ENCODE results near the gene CRAMP1.

DNA sequence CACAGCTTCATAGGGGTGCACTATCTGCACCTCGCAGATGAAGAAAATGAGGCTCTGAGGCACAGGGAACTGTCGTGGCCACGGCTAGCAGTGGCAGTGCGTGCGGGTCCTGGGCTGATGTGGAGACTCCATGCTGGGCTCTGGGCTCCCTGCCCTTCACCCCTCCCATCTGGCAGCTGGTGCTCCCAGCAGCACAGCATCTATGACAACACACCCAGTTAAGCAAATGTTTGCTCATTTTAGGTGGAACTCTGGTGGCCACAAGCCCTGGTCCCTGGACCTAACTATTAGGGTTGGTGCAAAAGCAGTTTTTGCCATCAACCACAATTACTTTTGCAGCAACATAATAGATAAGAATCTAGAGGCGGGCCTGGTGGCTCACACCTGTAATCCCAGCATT is 31.2 kb upstream of the CRAMP1 start:
- no peak for TF ChIP-seq SIN3A (IDR thresholded peaks at IDR 0.05; ENCODE audit: borderline replicate concordance, insufficient read depth, low read length)
- no peak for TF ChIP-seq POLR2AphosphoS5 (IDR thresholded peaks at IDR 0.05; ENCODE audit: low read depth, low read length)
- TF ChIP-seq TAF1 (IDR thresholded peaks at IDR 0.05; ENCODE audit: borderline replicate concordance, insufficient read depth, low read length): no peak
- TF ChIP-seq, protein P1, sequence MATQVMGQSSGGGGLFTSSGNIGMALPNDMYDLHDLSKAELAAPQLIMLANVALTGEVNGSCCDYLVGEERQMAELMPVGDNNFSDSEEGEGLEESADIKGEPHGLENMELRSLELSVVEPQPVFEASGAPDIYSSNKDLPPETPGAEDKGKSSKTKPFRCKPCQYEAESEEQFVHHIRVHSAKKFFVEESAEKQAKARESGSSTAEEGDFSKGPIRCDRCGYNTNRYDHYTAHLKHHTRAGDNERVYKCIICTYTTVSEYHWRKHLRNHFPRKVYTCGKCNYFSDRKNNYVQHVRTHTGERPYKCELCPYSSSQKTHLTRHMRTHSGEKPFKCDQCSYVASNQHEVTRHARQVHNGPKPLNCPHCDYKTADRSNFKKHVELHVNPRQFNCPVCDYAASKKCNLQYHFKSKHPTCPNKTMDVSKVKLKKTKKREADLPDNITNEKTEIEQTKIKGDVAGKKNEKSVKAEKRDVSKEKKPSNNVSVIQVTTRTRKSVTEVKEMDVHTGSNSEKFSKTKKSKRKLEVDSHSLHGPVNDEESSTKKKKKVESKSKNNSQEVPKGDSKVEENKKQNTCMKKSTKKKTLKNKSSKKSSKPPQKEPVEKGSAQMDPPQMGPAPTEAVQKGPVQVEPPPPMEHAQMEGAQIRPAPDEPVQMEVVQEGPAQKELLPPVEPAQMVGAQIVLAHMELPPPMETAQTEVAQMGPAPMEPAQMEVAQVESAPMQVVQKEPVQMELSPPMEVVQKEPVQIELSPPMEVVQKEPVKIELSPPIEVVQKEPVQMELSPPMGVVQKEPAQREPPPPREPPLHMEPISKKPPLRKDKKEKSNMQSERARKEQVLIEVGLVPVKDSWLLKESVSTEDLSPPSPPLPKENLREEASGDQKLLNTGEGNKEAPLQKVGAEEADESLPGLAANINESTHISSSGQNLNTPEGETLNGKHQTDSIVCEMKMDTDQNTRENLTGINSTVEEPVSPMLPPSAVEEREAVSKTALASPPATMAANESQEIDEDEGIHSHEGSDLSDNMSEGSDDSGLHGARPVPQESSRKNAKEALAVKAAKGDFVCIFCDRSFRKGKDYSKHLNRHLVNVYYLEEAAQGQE (IDR thresholded peaks at IDR 0.05; ENCODE audit: insufficient read depth in 1 of 2, low read depth in 2 of 2, low read length in 2 of 2): no peak
